Measurements from ENCODE around the gene PACSIN1.
"Not testable (repeated sequence)": the region's sequence is repeated elsewhere in the genome, so short reads cannot be mapped to it uniquely, and the experiment has no call there.

Gene PACSIN1

GRCh38 chr6:34485321-34486060, 19.6 kb downstream of the PACSIN1 start:
- DNase-seq: no peak

- DNase-seq: no peak
Measured at GRCh38 chr6:34486106-34486740, 20.3 kb downstream of the PACSIN1 start.

- DNase-seq: not testable (repeated sequence)
Measured at GRCh38 chr6:34486886-34487285, 21.0 kb downstream of the PACSIN1 start.

- DNase-seq: no peak
Measured at GRCh38 chr6:34487536-34487935, 21.7 kb downstream of the PACSIN1 start.

GRCh38 chr6:34489207-34489805, 23.4 kb downstream of the PACSIN1 start:
- DNase-seq: no peak

GRCh38 chr6:34490390-34491090, 24.7 kb downstream of the PACSIN1 start:
- no peak for DNase-seq

GRCh38 chr6:34491091-34491430, 25.2 kb downstream of the PACSIN1 start:
- DNase-seq: no peak

- DNase-seq: no peak
Measured at GRCh38 chr6:34493344-34493743, 27.5 kb downstream of the PACSIN1 start.

- no peak for DNase-seq
Measured at GRCh38 chr6:34494973-34495372, 29.1 kb downstream of the PACSIN1 start.

GRCh38 chr6:34496103-34496685, 30.3 kb downstream of the PACSIN1 start:
- DNase-seq: no peak

- no peak for DNase-seq
Measured at GRCh38 chr6:34497411-34497810, 31.5 kb downstream of the PACSIN1 start.

GRCh38 chr6:34506718-34507117, 40.8 kb downstream of the PACSIN1 start:
- DNase-seq: no peak

GRCh38 chr6:34508425-34508824, 42.5 kb downstream of the PACSIN1 start:
- DNase-seq: no peak

GRCh38 chr6:34509782-34510181, 43.9 kb downstream of the PACSIN1 start:
- no peak for DNase-seq

GRCh38 chr6:34510299-34510698, 44.4 kb downstream of the PACSIN1 start:
- DNase-seq: no peak

GRCh38 chr6:34511214-34511914, 45.5 kb downstream of the PACSIN1 start:
- no peak for DNase-seq

- DNase-seq: no peak
Measured at GRCh38 chr6:34511915-34512737, 46.2 kb downstream of the PACSIN1 start.

- DNase-seq: no peak
Measured at GRCh38 chr6:34512738-34513115, 46.9 kb downstream of the PACSIN1 start.

- DNase-seq: no peak
Measured at GRCh38 chr6:34513646-34514045, 47.8 kb downstream of the PACSIN1 start.

- DNase-seq: no peak
Measured at GRCh38 chr6:34514112-34514511, 48.2 kb downstream of the PACSIN1 start.

GRCh38 chr6:34514593-34515472, 49.0 kb downstream of the PACSIN1 start:
- no peak for DNase-seq
